Cardiac muscle cell (in vitro differentiated cells and primary cell): Measurements from ENCODE around the gene NPAS3. TPM values are rescaled to one million over a fixed set of nuclear protein-coding genes. Genes with fewer than 3 reads are reported as not detected.

Experiments used
- DNase-seq, 2 donors: peaks; one replicate each; pipeline versions ENCODE4 v3.0.0 to v3.0.0-alpha.2; 2010 to 2017; ENCODE audit warnings: low read depth in 1 of 2, low spot score in 1 of 2
- H3K27ac ChIP-seq: fragments of 200-600 bp; sonication (generic); 2 replicates; pipeline ENCODE4 v1.5.1; 2016
- H3K27me3 ChIP-seq: fragments of 200-600 bp; sonication (generic); 2 replicates; pipeline ENCODE4 v1.6.0; 2016; ENCODE audit warnings: control low read depth
- H3K36me3 ChIP-seq: fragments of 200-600 bp; sonication (generic); 2 replicates; pipeline ENCODE4 v1.5.1; 2016; ENCODE audit warnings: control low read depth
- H3K4me1 ChIP-seq: fragments of 200-600 bp; sonication (generic); 2 replicates; pipeline ENCODE4 v1.8.1; 2017; ENCODE audit warnings: low read depth, mild to moderate bottlenecking, mixed run types
- H3K4me3 ChIP-seq: fragments of 200-600 bp; sonication (generic); 2 replicates; pipeline ENCODE4 v1.5.1; 2016; ENCODE audit warnings: mild to moderate bottlenecking
- H3K9me3 ChIP-seq: fragments of 200-600 bp; sonication (generic); 2 replicates; pipeline ENCODE4 v1.5.1; 2017; ENCODE audit warnings: low read depth, mild to moderate bottlenecking, control low read depth
- CTCF ChIP-seq: IDR thresholded peaks from 2 replicates; pipeline ENCODE4 v1.5.1; 2012; ENCODE audit warnings: low read depth, mild to moderate bottlenecking, low read length
- polyA plus RNA-seq: library from polyadenylated mRNA; unstranded; fragments of >200 nt; fragmentation: Nextera tagmentation; extraction: Ambion mirVana; gene quantifications from 2 replicates; pipeline ENCODE4 v1.2.1, GENCODE V29; 2016
- total RNA-seq: library from RNA; depleted of rRNA; stranded (reverse); fragments of >200 nt; gene quantifications from 2 replicates; pipeline ENCODE4 v1.2.3, GENCODE V29; 2016

Gene NPAS3
- total and polyA plus RNA-seq, 2 experiments from 2014 or later: 0.18 TPM

GRCh38 chr14:33249233-33249820 lies 310.6 kb downstream of the NPAS3 start:
- TF ChIP-seq CTCF: no peak
- H3K4me1 ChIP-seq: no peaks in the 10 kb centered on the region
- no peaks in the 10 kb centered on the region for H3K9me3 ChIP-seq
- no peaks in the 10 kb centered on the region for H3K36me3 ChIP-seq
- H3K27me3 ChIP-seq: no peaks in the 10 kb centered on the region
- H3K4me3 ChIP-seq: no peak overlapping the region
- DNase-seq: no peak
- no peak overlapping the region for H3K27ac ChIP-seq

- H3K9me3 ChIP-seq: no peaks in the 10 kb centered on the region
- H3K4me1 ChIP-seq: no peaks in the 10 kb centered on the region
- no peaks in the 10 kb centered on the region for H3K36me3 ChIP-seq
- H3K27ac ChIP-seq: no peak overlapping the region
- no peak for DNase-seq
- no peak for TF ChIP-seq CTCF
- H3K4me3 ChIP-seq: no peak overlapping the region
- H3K27me3 ChIP-seq: no peaks in the 10 kb centered on the region
These were observed 312.3 kb downstream of the NPAS3 start for GRCh38 chr14:33250963-33251362.

- Histone ChIP-seq H3K4me1 (no peaks in the 10 kb centered on the region), H3K4me3 (no peak overlapping the region), H3K27ac (no peak overlapping the region), H3K27me3 (no peaks in the 10 kb centered on the region), H3K36me3 (no peaks in the 10 kb centered on the region), H3K9me3 (no peaks in the 10 kb centered on the region)
- DNase-seq: no peak
- TF ChIP-seq CTCF: no peak
These were observed 315.7 kb downstream of the NPAS3 start for GRCh38 chr14:33254342-33254741.

- no peaks in the 10 kb centered on the region for H3K9me3 ChIP-seq
- no peaks in the 10 kb centered on the region for H3K27me3 ChIP-seq
- H3K4me3 ChIP-seq: no peak overlapping the region
- H3K36me3 ChIP-seq: no peaks in the 10 kb centered on the region
- H3K4me1 ChIP-seq: no peaks in the 10 kb centered on the region
- TF ChIP-seq CTCF: no peak
- DNase-seq: peak in 1 of 2 donors; percentile 5
- no peak overlapping the region for H3K27ac ChIP-seq
These were observed 316.2 kb downstream of the NPAS3 start for GRCh38 chr14:33254861-33255395.

GRCh38 chr14:33257796-33258195 lies 319.1 kb downstream of the NPAS3 start:
- Histone ChIP-seq H3K4me3 (no peak overlapping the region), H3K27me3 (no peaks in the 10 kb centered on the region), H3K27ac (no peak overlapping the region), H3K36me3 (no peaks in the 10 kb centered on the region), H3K9me3 (no peaks in the 10 kb centered on the region), H3K4me1 (no peaks in the 10 kb centered on the region)
- TF ChIP-seq CTCF: no peak
- DNase-seq: no peak
